Activated CD4-positive, alpha-beta T cell treated with anti-CD3 and anti-CD28 coated beads, Interleukin-2, Interleukin-4, amounts not matched to agents 100 ng/mL and 50 ng/mL, durations not matched to agents 16 hours and 8 hours (primary cell): ENCODE results near the gene SPTBN5.

ENCODE experiments used
- DNase-seq: peaks from one replicate; pipeline ENCODE4 v3.0.0-alpha.2; 2020; ENCODE audit warnings: low spot score

Gene SPTBN5

GRCh38 chr15:41801185-41801584, 92.7 kb downstream of the SPTBN5 start:
- DNase-seq = no peak

GRCh38 chr15:41799488-41799805, 94.4 kb downstream of the SPTBN5 start:
- no peak for DNase-seq

- no peak for DNase-seq
Observed at GRCh38 chr15:41798607-41799487, 95.0 kb downstream of the SPTBN5 start.
